Uterus (tissue), 4 donors: ENCODE data around the gene CFAP77. TPM values are rescaled to one million over a fixed set of nuclear protein-coding genes. Genes with fewer than 3 reads are reported as not detected.
A peak's percentile ranks its signal among the peaks of the same experiment; 100 is the strongest.

ENCODE experiments used
- DNase-seq, 2 donors: peaks; one replicate each; pipeline ENCODE4 v3.0.0-alpha.2; 2019 to 2020
- H3K27ac ChIP-seq, 2 donors: fragments of 200-600 bp; sonication (generic); 1 replicate in 1 of 2; 2 replicates in 1 of 2; pipeline ENCODE4 v1.5.1; 2016 to 2018
- H3K27me3 ChIP-seq, 2 donors: fragments of 200-600 bp; sonication (generic); one replicate each; pipeline ENCODE4 v1.5.1; 2018 to 2019; ENCODE audit warnings: control low read depth in 1 of 2
- H3K36me3 ChIP-seq, 2 donors: fragments of 200-600 bp; sonication (generic); one replicate each; pipeline ENCODE4 v1.5.1; 2019; ENCODE audit warnings: control low read depth in 1 of 2
- H3K4me1 ChIP-seq, 2 donors: fragments of 200-600 bp; sonication (generic); one replicate each; pipeline ENCODE4 v1.5.1; 2018 to 2019; ENCODE audit warnings: control low read depth in 1 of 2
- H3K4me3 ChIP-seq, 2 donors: fragments of 200-600 bp; sonication (generic); 1 replicate in 1 of 2; 2 replicates in 1 of 2; pipeline ENCODE4 v1.5.1; 2018 to 2019; ENCODE audit warnings: mild to moderate bottlenecking in 1 of 2
- H3K9me3 ChIP-seq, 2 donors: fragments of 200-600 bp; sonication (generic); one replicate each; pipeline ENCODE4 v1.5.1; 2019; ENCODE audit warnings: control low read depth in 1 of 2
- POLR2A ChIP-seq, 2 donors: fragments of 450-650 bp; IDR thresholded peaks; one replicate each; pipeline ENCODE4 v1.6.1; 2016; ENCODE audit warnings: antibody characterized with exemption in 2 of 2, mild to moderate bottlenecking in 1 of 2, moderate library complexity in 1 of 2
- intact Hi-C: fragments of 100-400 bp; cut with DNase I; formaldehyde crosslinking; loops from one replicate; pipeline ENCODE4 v1.15.1; 2023; ENCODE audit warnings: low total_unique reads
- total RNA-seq, 4 donors: library from RNA; depleted of rRNA in 3 of 4; stranded (reverse); fragments of >200 nt in 3 of 4; gene quantifications; one replicate each; pipeline versions ENCODE4 v1.1.0 to v1.2.4, GENCODE V29; 2014 to 2023
- TF ChIP-seq, protein P1 (sequence below), 4 experiments: fragments of 200-600 bp in 2 of 4; fragments of 450-650 bp in 2 of 4; sonication (generic) in 2 of 4; IDR thresholded peaks; one replicate each; pipeline ENCODE4 v1.5.1; 2016 to 2019; ENCODE audit warnings: antibody characterized with exemption in 4 of 4, mild to moderate bottlenecking in 2 of 4, moderate library complexity in 1 of 4
- donor health status: DM: yes; HTN: yes; CAD: no.

Gene CFAP77
- total RNA-seq, 4 donors from 2014 or later: 1.4 TPM; not detected in 3

DNA sequence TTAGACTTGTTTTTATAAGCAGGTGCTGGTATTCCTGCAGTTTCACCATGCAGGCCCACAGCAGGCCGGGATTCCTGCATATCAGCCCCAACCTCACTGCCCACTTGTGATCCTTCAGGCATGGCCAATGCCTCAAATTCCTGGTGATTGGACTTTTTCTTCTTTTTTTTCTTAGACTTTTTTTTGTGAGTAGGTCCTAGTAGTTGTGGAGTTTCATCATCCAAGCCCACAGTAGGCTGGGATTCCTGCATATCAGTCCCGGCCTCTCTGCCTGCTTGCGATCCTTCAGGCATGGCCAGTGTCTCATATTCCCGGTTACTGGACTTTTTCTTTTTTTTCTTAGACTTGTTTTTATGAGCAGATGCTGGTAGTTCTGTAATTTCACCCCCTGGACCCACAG is 8.2 kb upstream of the CFAP77 start:
- intact Hi-C loops: no loop called here
- no peaks in the 10 kb centered on the region for H3K36me3 ChIP-seq
- no peak overlapping the region for H3K27ac ChIP-seq

GRCh38 chr9:132404228-132404881 is 5.7 kb upstream of the CFAP77 start:
- H3K36me3 ChIP-seq: no peaks in the 10 kb centered on the region
- peaks cover 0 to 6% of the 10 kb centered on the region in 2 donors for H3K4me1 ChIP-seq
- no peak overlapping the region for H3K4me3 ChIP-seq
- intact Hi-C loops: no loop called here
- no peaks in the 10 kb centered on the region for H3K9me3 ChIP-seq
- no peak overlapping the region for H3K27ac ChIP-seq
- H3K27me3 ChIP-seq: no peaks in the 10 kb centered on the region
- DNase-seq: no peak
- no peak for TF ChIP-seq POLR2A (IDR thresholded peaks at IDR 0.05)
- TF ChIP-seq, protein P1, sequence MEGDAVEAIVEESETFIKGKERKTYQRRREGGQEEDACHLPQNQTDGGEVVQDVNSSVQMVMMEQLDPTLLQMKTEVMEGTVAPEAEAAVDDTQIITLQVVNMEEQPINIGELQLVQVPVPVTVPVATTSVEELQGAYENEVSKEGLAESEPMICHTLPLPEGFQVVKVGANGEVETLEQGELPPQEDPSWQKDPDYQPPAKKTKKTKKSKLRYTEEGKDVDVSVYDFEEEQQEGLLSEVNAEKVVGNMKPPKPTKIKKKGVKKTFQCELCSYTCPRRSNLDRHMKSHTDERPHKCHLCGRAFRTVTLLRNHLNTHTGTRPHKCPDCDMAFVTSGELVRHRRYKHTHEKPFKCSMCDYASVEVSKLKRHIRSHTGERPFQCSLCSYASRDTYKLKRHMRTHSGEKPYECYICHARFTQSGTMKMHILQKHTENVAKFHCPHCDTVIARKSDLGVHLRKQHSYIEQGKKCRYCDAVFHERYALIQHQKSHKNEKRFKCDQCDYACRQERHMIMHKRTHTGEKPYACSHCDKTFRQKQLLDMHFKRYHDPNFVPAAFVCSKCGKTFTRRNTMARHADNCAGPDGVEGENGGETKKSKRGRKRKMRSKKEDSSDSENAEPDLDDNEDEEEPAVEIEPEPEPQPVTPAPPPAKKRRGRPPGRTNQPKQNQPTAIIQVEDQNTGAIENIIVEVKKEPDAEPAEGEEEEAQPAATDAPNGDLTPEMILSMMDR (IDR thresholded peaks at IDR 0.05): no peak

More for the DNA sequence above, 8.2 kb upstream of the CFAP77 start:
- Histone ChIP-seq H3K27me3 (no peaks in the 10 kb centered on the region), H3K9me3 (no peaks in the 10 kb centered on the region), H3K4me1 (peaks cover 0 to 6% of the 10 kb centered on the region in 2 donors), H3K4me3 (no peak overlapping the region)
- DNase-seq: no peak
- TF ChIP-seq POLR2A (IDR thresholded peaks at IDR 0.05): no peak
- TF ChIP-seq, protein P1 (IDR thresholded peaks at IDR 0.05): no peak

DNA sequence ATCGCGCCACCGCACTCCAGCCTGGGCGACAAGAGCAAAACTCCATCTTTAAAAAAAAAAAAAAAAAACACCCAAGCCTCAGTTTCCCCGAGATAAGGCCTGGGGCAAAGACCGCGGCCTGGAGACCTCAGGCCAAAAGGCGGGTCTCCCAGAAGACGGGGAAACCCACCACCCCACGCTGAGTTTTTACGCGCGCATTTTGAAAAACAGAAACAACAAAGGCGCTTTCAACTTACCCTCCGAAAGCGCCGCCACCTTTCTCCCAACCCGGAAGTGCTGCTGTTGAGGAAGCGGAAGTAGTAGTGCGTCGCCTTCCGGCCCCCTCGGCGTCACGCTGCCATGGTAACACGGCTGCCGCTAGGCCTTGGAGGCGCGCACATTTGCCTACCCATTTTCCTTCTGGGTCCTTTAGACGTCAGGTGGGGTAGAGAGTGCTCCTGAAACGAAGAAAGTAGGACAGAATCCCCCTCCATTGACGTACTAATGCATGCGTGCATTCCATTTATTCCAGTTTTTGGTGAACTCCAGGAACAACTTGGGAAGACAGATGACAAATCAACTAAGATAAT is 3.4 kb upstream of the CFAP77 start, which contains the start of gene TTF1:
TSS of gene TTF1 (minus strand) at position 287 of the 569 bp plus-strand sequence. CDS start 4,019 bp downstream, outside the sequence.
- Histone ChIP-seq H3K4me1 (peaks cover 0 to 13% of the 10 kb centered on the region in 2 donors), H3K4me3 (peak within 1 kb of the TSS; percentile 53 to 77), H3K36me3 (no peaks in the 10 kb centered on the region), H3K27me3 (peaks cover 0 to 7% of the 10 kb centered on the region in 2 donors), H3K9me3 (no peaks in the 10 kb centered on the region), H3K27ac (peak within 1 kb of the TSS in 1 of 2 donors; percentile 8)
- TF ChIP-seq, protein P1 (IDR thresholded peaks at IDR 0.05): peak in 1 of 4 experiments; percentile 9
- TF ChIP-seq POLR2A (IDR thresholded peaks at IDR 0.05): peak in 1 of 2 donors; percentile 19
- intact Hi-C loops: no loop called here
- DNase-seq: peak; percentile 87 to 88

DNA sequence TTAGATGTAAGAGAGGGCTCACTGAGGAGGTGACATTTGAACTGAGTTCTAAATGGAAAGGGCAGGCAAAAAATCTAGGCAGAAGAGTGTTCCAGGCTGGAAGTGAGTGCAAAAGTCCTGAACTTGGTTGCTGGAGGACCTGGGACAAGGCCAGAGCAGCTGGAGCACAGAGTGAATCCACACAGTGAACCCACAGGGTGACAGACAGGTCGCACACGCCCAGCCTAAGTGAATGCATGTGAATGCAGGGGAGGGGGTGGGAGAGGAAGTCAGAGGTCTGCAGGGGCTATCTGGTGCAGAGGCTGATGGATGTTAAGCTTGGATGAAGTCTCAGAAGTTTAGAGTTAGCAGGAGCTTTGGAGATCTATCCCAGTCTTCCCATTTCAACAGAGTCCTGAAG is 2.8 kb upstream of the CFAP77 start:
- peaks cover 0 to 13% of the 10 kb centered on the region in 2 donors for H3K4me1 ChIP-seq
- no peak for DNase-seq
- H3K27ac ChIP-seq: no peak overlapping the region
- TF ChIP-seq, protein P1 (IDR thresholded peaks at IDR 0.05): no peak
- TF ChIP-seq POLR2A (IDR thresholded peaks at IDR 0.05): no peak
- peaks cover 5 to 7% of the 10 kb centered on the region in 2 donors for H3K27me3 ChIP-seq
- no peaks in the 10 kb centered on the region for H3K36me3 ChIP-seq
- H3K9me3 ChIP-seq: no peaks in the 10 kb centered on the region
- H3K4me3 ChIP-seq: peak overlapping the region; percentile 53 to 77
- intact Hi-C loops: no loop called here

GRCh38 chr9:132408521-132408920 is 1.5 kb upstream of the CFAP77 start:
- no peak for DNase-seq
- no peaks in the 10 kb centered on the region for H3K9me3 ChIP-seq
- H3K4me3 ChIP-seq: no peak overlapping the region
- H3K27me3 ChIP-seq: peaks cover 7 to 17% of the 10 kb centered on the region in 2 donors
- no peaks in the 10 kb centered on the region for H3K36me3 ChIP-seq
- H3K4me1 ChIP-seq: peaks cover 0 to 13% of the 10 kb centered on the region in 2 donors
- intact Hi-C loops: no loop called here
- no peak overlapping the region for H3K27ac ChIP-seq
- TF ChIP-seq, protein P1 (IDR thresholded peaks at IDR 0.05): no peak
- TF ChIP-seq POLR2A (IDR thresholded peaks at IDR 0.05): no peak
